LNCaP clone FGC (cell line): ENCODE measurements around the gene AHCYL2.

Experiments used
- DNase-seq: peaks from one replicate; pipeline ENCODE4 v3.0.0-alpha.2; 2011; ENCODE audit warnings: low read depth
- H3K4me3 ChIP-seq: 2 replicates; pipeline ENCODE4 v1.5.1; 2011; ENCODE audit warnings: mild to moderate bottlenecking, low read depth, low read length, control low read depth
- CTCF ChIP-seq: IDR thresholded peaks from 2 replicates; pipeline ENCODE4 v1.5.1; 2012; ENCODE audit warnings: mild to moderate bottlenecking; ENCODE audit not compliant: control insufficient read depth, insufficient read depth; ENCODE audit errors: extremely low read depth

AHCYL2 gene

DNA sequence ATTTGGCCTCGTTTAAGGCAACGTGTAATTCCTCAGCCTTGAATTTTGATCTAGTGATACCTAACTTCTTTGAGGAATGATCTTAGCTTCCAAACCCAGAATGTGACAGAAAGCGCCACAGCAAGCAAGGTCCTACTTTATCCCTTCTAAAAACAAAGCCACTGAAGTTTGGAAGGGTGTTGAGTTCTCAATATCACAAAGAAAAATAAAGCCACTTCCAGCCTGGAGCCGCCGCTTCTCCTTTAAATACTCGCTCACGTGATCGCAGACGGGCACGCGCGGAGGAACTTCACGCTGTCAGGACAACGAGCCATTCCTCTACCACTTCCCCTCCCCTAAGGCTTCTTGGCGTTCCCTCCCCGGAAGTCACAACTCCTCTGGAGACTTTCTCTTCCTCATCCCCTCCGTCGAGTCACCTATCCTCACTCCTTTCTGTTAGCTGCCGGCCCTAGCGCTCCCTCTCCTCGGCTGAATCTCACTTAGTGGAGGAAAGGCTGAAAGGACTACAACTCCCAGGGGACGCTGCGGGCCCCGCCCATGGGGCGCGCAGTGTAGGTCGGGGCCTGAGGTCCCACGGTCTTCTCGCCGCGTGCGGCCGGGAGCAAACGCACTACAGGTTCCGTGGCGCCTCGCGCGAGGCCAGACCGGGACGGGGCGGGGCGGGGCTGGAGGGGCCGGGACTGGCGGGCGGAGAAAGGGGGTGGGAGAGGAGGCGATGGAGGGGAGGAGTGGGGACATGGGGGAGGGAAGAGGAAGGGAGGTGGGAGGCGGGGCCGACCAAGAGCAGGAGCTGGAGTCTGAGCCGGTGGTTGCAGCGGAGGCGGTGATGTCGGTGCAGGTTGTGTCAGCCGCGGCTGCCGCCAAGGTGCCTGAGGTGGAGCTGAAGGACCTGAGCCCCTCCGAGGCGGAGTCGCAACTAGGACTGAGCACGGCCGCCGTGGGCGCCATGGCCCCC lies at the start of gene AHCYL2:
AHCYL2 (plus strand) TSS at position 780 of the 955 bp plus-strand sequence.
- DNase-seq, result peak; percentile 92
- peak within 1 kb of the TSS; percentile 74 for H3K4me3 ChIP-seq
- no peak for TF ChIP-seq CTCF

DNA sequence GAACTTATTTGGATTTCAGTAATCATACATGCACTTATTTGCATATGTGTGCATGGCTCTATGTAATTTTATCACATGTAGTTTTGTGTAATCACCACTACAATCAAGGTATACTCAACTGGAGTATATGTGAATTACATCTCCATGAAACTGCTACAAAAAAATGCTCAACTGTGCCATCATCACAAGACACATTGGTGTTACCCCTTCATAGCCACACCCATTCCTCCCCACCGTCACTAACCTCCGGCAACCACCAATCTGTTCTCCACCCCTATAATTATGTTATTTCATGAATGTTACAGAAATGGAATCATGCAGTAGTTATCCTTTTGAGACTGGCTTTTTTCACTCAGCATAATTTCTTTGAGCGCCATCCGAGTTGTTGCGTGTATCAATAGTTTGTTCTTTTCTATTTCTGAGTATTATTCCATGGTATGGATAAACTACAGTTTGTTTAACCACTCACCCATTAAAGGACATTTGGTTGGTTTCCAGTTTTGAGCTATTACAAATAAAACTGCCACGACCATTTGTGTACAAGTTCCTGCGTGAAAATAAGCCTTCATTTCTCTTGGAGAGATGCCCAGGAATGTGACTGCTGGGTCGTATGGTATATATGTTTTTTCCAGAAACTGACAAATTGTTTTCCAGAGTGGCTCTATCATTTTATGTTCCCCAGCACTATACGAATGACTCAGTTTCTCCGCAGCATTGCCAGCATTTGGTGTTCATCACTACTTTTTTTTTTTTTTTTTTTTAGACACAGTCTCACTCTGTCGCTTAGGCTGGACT lies 47.7 kb upstream of the AHCYL2 start:
- TF ChIP-seq CTCF, result no peak
- DNase-seq, result peak; percentile 10
- H3K4me3 ChIP-seq, result no peak overlapping the region

GRCh38 chr7:129184981-129185670 lies 39.7 kb upstream of the AHCYL2 start:
- DNase-seq, result no peak
- H3K4me3 ChIP-seq, result no peak overlapping the region
- TF ChIP-seq CTCF, result no peak

DNA sequence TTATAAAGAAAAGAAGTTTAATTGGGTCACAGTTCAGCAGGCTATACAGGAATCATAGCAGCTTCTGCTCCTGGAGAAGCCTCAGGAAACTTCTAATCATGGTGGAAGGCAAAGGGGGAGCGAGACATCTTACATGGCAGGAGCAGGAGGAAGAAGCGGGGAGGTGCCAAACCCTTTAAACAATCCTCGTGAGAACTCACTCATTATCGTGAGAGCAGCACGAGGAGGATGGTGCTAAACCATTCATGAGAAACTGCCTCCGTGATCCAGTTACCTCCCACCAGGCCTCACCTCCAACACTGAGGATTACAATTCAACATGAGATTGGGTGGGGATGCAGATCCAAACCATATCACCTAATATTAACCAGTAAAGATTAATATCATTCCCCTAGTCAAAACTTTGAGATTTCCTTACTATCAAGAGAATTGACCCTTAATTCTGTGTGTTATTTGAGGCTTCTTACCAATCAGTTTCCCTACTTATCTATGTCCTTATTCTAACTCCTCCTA lies 38.0 kb upstream of the AHCYL2 start:
- no peak for DNase-seq
- no peak for TF ChIP-seq CTCF
- H3K4me3 ChIP-seq, result no peak overlapping the region

DNA sequence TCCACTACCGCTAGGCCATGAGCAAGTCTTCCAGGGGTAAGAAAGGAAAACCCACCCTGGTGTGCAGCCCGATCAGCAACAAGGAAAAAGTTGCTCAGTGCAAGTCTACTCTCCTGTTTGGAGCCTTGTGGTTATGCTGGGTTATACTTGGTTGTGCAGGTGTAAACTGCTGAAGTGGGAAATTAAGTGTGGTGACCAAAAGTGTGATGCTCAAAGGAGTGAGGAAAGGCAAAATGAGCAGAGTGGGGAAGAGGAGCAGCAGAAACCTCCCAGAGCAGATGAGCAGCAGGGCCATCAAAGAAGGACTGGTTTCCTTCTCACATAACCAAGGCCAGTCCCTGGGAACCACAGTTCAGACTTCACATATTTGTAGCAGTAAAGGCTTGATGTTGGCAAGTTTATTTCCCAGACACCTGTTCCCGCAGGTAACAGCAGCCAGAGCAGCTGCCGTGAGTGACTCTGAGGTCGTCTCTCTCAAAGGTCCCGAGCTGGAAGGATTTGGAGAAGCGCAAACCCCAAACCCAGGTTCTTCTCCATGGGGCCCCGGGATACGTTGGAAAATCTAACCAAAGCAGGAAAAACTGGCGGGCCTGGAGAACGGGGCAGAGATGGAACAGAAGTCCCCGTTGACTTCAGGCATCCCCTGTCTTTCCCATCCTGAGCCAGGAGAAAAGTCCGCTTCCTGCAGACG lies 37.0 kb upstream of the AHCYL2 start:
- no peak for TF ChIP-seq CTCF
- H3K4me3 ChIP-seq, result peak overlapping the region; percentile 60
- DNase-seq, result no peak

DNA sequence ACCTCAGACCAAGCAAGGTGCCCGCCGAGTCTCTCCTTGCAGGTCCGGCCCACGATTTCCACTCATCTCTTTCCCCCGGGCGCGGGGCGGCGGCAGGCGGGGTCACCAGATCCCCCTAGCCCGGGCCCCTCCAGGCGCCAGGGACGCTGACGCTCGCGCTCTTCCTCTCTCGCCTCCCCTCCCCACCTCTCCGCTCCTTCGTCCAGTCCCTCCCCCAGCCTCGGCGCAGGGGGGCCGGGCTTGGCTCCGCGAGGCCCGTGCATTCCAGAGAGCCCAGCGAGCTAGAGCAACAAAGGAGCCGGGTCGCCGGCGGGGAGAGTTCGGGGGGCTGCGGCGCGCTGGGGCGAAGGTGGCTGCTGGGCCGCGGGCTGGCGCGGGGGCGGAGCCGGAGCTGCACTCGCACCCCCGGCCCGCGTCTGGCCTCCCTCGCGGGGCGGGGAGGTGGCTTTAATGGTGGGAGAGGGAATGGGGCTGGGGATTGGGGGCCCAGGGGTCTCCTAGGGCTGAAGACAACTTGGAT lies 36.4 kb upstream of the AHCYL2 start, which contains the start of gene SMO:
SMO (plus strand) TSS at position 262 of the 520 bp plus-strand sequence. CDS start 519 bp downstream, outside the sequence.
- DNase-seq, result no peak
- no peak for TF ChIP-seq CTCF
- peak within 1 kb of the TSS; percentile 60 for H3K4me3 ChIP-seq
